Trophoblast cell (in vitro differentiated cells and primary cell): ENCODE measurements around the gene SUMO2.

Experiments used
- DNase-seq, 2 donors: peaks; one replicate each; pipeline ENCODE4 v3.0.0-alpha.2; 2016
- H2AFZ ChIP-seq: 2 replicates; pipeline ENCODE4 v1.6.1; 2013; ENCODE audit warnings: low read length, moderate library complexity, mild to moderate bottlenecking; ENCODE audit not compliant: insufficient read depth, poor library complexity
- H2AK5ac ChIP-seq: 2 replicates; pipeline ENCODE4 v1.6.1; 2013; ENCODE audit warnings: mild to moderate bottlenecking, low read length
- H2BK120ac ChIP-seq: 2 replicates; pipeline ENCODE4 v1.6.1; 2013; ENCODE audit warnings: low read length, mild to moderate bottlenecking, moderate library complexity; ENCODE audit not compliant: insufficient read depth, poor library complexity
- H2BK12ac ChIP-seq: 2 replicates; pipeline ENCODE4 v1.6.1; 2013; ENCODE audit warnings: mild to moderate bottlenecking, low read length, moderate library complexity
- H2BK5ac ChIP-seq: 2 replicates; pipeline ENCODE4 v1.6.1; 2013; ENCODE audit warnings: low read length, low read depth, moderate library complexity, mild to moderate bottlenecking; ENCODE audit not compliant: poor library complexity
- H3K14ac ChIP-seq: 2 replicates; pipeline ENCODE4 v1.6.1; 2013; ENCODE audit warnings: mild to moderate bottlenecking, low read length
- H3K18ac ChIP-seq: 2 replicates; pipeline ENCODE4 v1.6.1; 2013; ENCODE audit warnings: mild to moderate bottlenecking, low read length
- H3K23ac ChIP-seq: 2 replicates; pipeline ENCODE4 v1.6.1; 2013; ENCODE audit warnings: low read length
- H3K27ac ChIP-seq: 2 replicates; pipeline ENCODE4 v1.5.1; 2013; ENCODE audit warnings: low read depth, mild to moderate bottlenecking, inconsistent platforms, low read length, moderate library complexity
- H3K27me3 ChIP-seq: 2 replicates; pipeline ENCODE4 v1.6.1; 2013; ENCODE audit warnings: inconsistent platforms, mild to moderate bottlenecking, low read length, moderate library complexity; ENCODE audit not compliant: insufficient read depth
- H3K36me3 ChIP-seq, 2 experiments: 1 replicate in 1 of 2; 2 replicates in 1 of 2; pipeline ENCODE4 v1.6.1; 2013; ENCODE audit warnings: low read length in 2 of 2, mild to moderate bottlenecking in 2 of 2, moderate library complexity in 1 of 2; ENCODE audit not compliant: insufficient read depth in 2 of 2, control insufficient read depth in 1 of 2
- H3K4ac ChIP-seq: 2 replicates; pipeline ENCODE4 v1.6.1; 2013; ENCODE audit warnings: low read depth, mild to moderate bottlenecking, low read length, moderate library complexity
- H3K4me1 ChIP-seq, 2 experiments: 1 replicate in 1 of 2; 2 replicates in 1 of 2; pipeline ENCODE4 v1.6.1; 2013; ENCODE audit warnings: low read length in 2 of 2, mild to moderate bottlenecking in 2 of 2, moderate library complexity in 1 of 2; ENCODE audit not compliant: insufficient read depth in 2 of 2, control insufficient read depth in 1 of 2
- H3K4me2 ChIP-seq: 2 replicates; pipeline ENCODE4 v1.6.1; 2013; ENCODE audit warnings: inconsistent platforms, mild to moderate bottlenecking, low read length, moderate library complexity
- H3K4me3 ChIP-seq: 2 replicates; pipeline ENCODE4 v1.5.1; 2013; ENCODE audit warnings: mild to moderate bottlenecking, low read depth, low read length, inconsistent platforms
- H3K79me1 ChIP-seq: one replicate; pipeline ENCODE4 v1.6.1; 2013; ENCODE audit warnings: low read length
- H3K79me2 ChIP-seq: 2 replicates; pipeline ENCODE4 v1.6.1; 2013; ENCODE audit warnings: low read length, mild to moderate bottlenecking; ENCODE audit not compliant: control insufficient read depth, insufficient read depth, poor library complexity
- H3K9ac ChIP-seq: 2 replicates; pipeline ENCODE4 v1.6.1; 2013; ENCODE audit warnings: mild to moderate bottlenecking, low read length
- H3K9me3 ChIP-seq: 2 replicates; pipeline ENCODE4 v1.6.1; 2013; ENCODE audit warnings: low read depth, mild to moderate bottlenecking, control low read depth, inconsistent platforms, low read length; ENCODE audit not compliant: insufficient read depth
- H4K12ac ChIP-seq: 2 replicates; pipeline ENCODE4 v1.6.1; 2013; ENCODE audit warnings: low read depth, mild to moderate bottlenecking, low read length, moderate library complexity
- H4K8ac ChIP-seq: 2 replicates; pipeline ENCODE4 v1.6.1; 2013; ENCODE audit warnings: low read depth, mild to moderate bottlenecking, low read length, moderate library complexity
- H4K91ac ChIP-seq: one replicate; pipeline ENCODE4 v1.6.1; 2013; ENCODE audit warnings: low read depth, mild to moderate bottlenecking, low read length, moderate library complexity
- WGBS: extraction: QIAGEN DNeasy Blood & Tissue Kit; methylation state at CpG from one replicate; pipeline ENCODE4 v1.1.7; 2013; ENCODE audit warnings: missing lambda C conversion rate; ENCODE audit not compliant: insufficient read length, insufficient coverage; ENCODE audit errors: extremely low coverage; 5-methylcytosine and 5-hydroxymethylcytosine counted together

The SUMO2 gene

GRCh38 chr17:75146592-75146991, 36.2 kb downstream of the SUMO2 start:
- WGBS, result no CpG with 5 or more reads among the region's 3 CpGs
- Histone ChIP-seq H3K79me2 (peaks cover 9% of the 10 kb centered on the region), H3K4ac (no peak overlapping the region)

DNA sequence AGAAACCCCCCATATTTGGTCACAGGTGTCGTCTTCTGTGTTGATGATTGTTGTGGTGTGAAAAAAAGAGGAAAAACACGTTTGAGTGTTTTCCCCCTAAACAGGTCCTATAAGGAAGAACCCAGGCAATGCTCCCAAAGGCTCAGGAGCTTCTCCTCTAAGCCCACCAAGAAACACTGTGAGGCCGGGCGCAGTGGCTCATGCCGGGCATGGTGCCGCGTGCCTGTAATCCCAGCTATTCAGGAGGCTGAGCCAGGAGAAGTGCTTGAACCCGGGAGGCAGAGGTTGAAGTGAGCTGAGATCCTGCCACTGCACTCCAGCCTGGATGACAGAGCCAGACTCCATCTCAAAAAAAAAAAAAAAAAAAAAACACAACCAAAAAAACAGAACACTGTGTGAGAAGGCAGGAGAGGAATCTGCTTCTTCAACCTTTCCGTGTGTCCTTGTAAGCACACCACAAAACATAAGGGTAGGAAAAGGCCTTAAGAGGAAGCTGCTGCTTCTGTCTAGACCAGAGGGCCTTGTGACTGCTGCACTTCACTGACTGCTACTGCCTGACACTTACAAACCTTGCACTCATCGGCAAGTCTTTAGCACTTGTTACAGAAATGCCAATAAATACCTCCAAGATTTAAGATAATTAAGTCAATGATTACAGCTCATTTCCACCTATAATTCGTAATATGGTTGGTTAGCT, 37.8 kb downstream of the SUMO2 start:
- no peak overlapping the region for H2BK5ac ChIP-seq
- no peak overlapping the region for H3K27ac ChIP-seq
- H3K4me3 ChIP-seq, result no peak overlapping the region
- no peak overlapping the region for H3K9ac ChIP-seq
- H4K12ac ChIP-seq, result no peak overlapping the region
- H3K79me2 ChIP-seq, result no peaks in the 10 kb centered on the region
- H4K91ac ChIP-seq, result no peak overlapping the region
- no peak overlapping the region for H2AFZ ChIP-seq
- no peak for DNase-seq
- H3K9me3 ChIP-seq, result no peaks in the 10 kb centered on the region
- peaks cover 58 to 74% of the 10 kb centered on the region in 2 experiments for H3K36me3 ChIP-seq
- H3K4ac ChIP-seq, result no peak overlapping the region
- H2BK12ac ChIP-seq, result no peak overlapping the region
- no peaks in the 10 kb centered on the region for H3K79me1 ChIP-seq
- H3K27me3 ChIP-seq, result no peaks in the 10 kb centered on the region
- no peak overlapping the region for H3K4me2 ChIP-seq
- no CpG with 5 or more reads among the region's 11 CpGs for WGBS
- no peak overlapping the region for H4K8ac ChIP-seq
- H3K23ac ChIP-seq, result no peak overlapping the region
- no peak overlapping the region for H3K14ac ChIP-seq
- H2BK120ac ChIP-seq, result no peak overlapping the region
- no peak overlapping the region for H2AK5ac ChIP-seq
- no peak overlapping the region for H3K18ac ChIP-seq
- no peaks in the 10 kb centered on the region for H3K4me1 ChIP-seq

More at GRCh38 chr17:75146592-75146991, 36.2 kb downstream of the SUMO2 start:
- H4K8ac ChIP-seq, result no peak overlapping the region
- peak; percentile 37 to 84 for DNase-seq
- H3K18ac ChIP-seq, result no peak overlapping the region
- H3K36me3 ChIP-seq, result peaks cover 48 to 60% of the 10 kb centered on the region in 2 experiments
- no peaks in the 10 kb centered on the region for H3K79me1 ChIP-seq
- no peak overlapping the region for H2AK5ac ChIP-seq
- no peak overlapping the region for H2BK120ac ChIP-seq
- H2BK12ac ChIP-seq, result no peak overlapping the region
- no peak overlapping the region for H3K23ac ChIP-seq
- H3K9ac ChIP-seq, result no peak overlapping the region
- no peaks in the 10 kb centered on the region for H3K4me1 ChIP-seq
- no peak overlapping the region for H3K4me3 ChIP-seq
- no peak overlapping the region for H2BK5ac ChIP-seq
- no peak overlapping the region for H3K27ac ChIP-seq
- no peak overlapping the region for H4K12ac ChIP-seq
- H3K27me3 ChIP-seq, result no peaks in the 10 kb centered on the region
- H4K91ac ChIP-seq, result no peak overlapping the region
- no peak overlapping the region for H3K14ac ChIP-seq
- H3K9me3 ChIP-seq, result no peaks in the 10 kb centered on the region
- no peak overlapping the region for H2AFZ ChIP-seq
- H3K4me2 ChIP-seq, result no peak overlapping the region

GRCh38 chr17:75142236-75142971, 40.4 kb downstream of the SUMO2 start:
- 90% methylated on average over 1 of the region's 13 CpGs for WGBS
- DNase-seq, result peak; percentile 63 to 77
- Histone ChIP-seq H4K91ac (no peak overlapping the region), H3K27me3 (no peaks in the 10 kb centered on the region), H2BK5ac (no peak overlapping the region), H2BK120ac (no peak overlapping the region), H3K4ac (no peak overlapping the region), H3K4me1 (no peaks in the 10 kb centered on the region), H3K36me3 (peaks cover 64 to 74% of the 10 kb centered on the region in 2 experiments), H3K79me1 (no peaks in the 10 kb centered on the region), H3K27ac (no peak overlapping the region), H3K9ac (no peak overlapping the region), H2AK5ac (no peak overlapping the region), H2AFZ (no peak overlapping the region), H3K4me3 (no peak overlapping the region), H2BK12ac (no peak overlapping the region), H4K8ac (no peak overlapping the region), H3K18ac (no peak overlapping the region), H3K4me2 (no peak overlapping the region), H3K9me3 (no peaks in the 10 kb centered on the region), H3K23ac (no peak overlapping the region), H3K79me2 (no peaks in the 10 kb centered on the region), H3K14ac (no peak overlapping the region), H4K12ac (no peak overlapping the region)

GRCh38 chr17:75138519-75138918, 44.2 kb downstream of the SUMO2 start:
- Histone ChIP-seq H3K79me1 (no peaks in the 10 kb centered on the region), H3K79me2 (no peaks in the 10 kb centered on the region), H2BK5ac (no peak overlapping the region), H3K4me1 (no peaks in the 10 kb centered on the region), H3K36me3 (peaks cover 49 to 53% of the 10 kb centered on the region in 2 experiments), H3K4ac (no peak overlapping the region), H3K18ac (no peak overlapping the region), H3K27ac (no peak overlapping the region), H2BK120ac (no peak overlapping the region), H4K8ac (no peak overlapping the region), H2AFZ (no peak overlapping the region), H3K9me3 (no peaks in the 10 kb centered on the region), H3K14ac (no peak overlapping the region), H3K27me3 (no peaks in the 10 kb centered on the region), H4K12ac (no peak overlapping the region), H3K23ac (no peak overlapping the region), H2AK5ac (no peak overlapping the region), H2BK12ac (no peak overlapping the region), H3K9ac (no peak overlapping the region), H3K4me2 (no peak overlapping the region), H3K4me3 (no peak overlapping the region), H4K91ac (no peak overlapping the region)
- DNase-seq, result no peak
- no CpG with 5 or more reads among the region's 5 CpGs for WGBS
